Stimulated activated CD8-positive, alpha-beta memory T cell treated with anti-CD3 and anti-CD28 coated beads, Interleukin-12 subunit alpha, Interleukin-12 subunit beta, amount 100 ng/mL, for 1 hour (primary cell): ENCODE data around the gene ASB12.
"Not testable (repeated sequence)": the region's sequence is repeated elsewhere in the genome, so short reads cannot be mapped to it uniquely, and the experiment has no call there.

ENCODE experiments used
- DNase-seq: peaks from one replicate; pipeline ENCODE4 v3.0.0-alpha.2; 2020; ENCODE audit warnings: low read depth

The ASB12 gene

GRCh38 chrX:64230123-64230970, at the start of gene ASB12:
ASB12 (minus strand) TSS chrX:64230607; CDS start chrX:64225650, 4,957 bp downstream.
- DNase-seq, result no peak

- no peak for DNase-seq
These were observed 34.9 kb upstream of the ASB12 start for GRCh38 chrX:64265265-64265664.

GRCh38 chrX:64229154-64229553, 1.3 kb downstream of the ASB12 start:
- DNase-seq, result no peak

- no peak for DNase-seq
These were observed 12.4 kb downstream of the ASB12 start for GRCh38 chrX:64218023-64218422.

GRCh38 chrX:64213989-64214388, 16.4 kb downstream of the ASB12 start:
- DNase-seq, result not testable (repeated sequence)

- no peak for DNase-seq
These were observed 23.7 kb downstream of the ASB12 start for GRCh38 chrX:64206556-64207162.

- peak; percentile 73 for DNase-seq
These were observed 24.5 kb downstream of the ASB12 start for GRCh38 chrX:64205735-64206501.

GRCh38 chrX:64205441-64205734, 25.0 kb downstream of the ASB12 start, which contains the start of gene AMER1:
AMER1 (minus strand) TSS chrX:64205708; CDS start chrX:64193286, 12,422 bp downstream.
- no peak for DNase-seq

GRCh38 chrX:64204701-64205440, 25.5 kb downstream of the ASB12 start:
- DNase-seq, result no peak

GRCh38 chrX:64204252-64204651, 26.2 kb downstream of the ASB12 start:
- DNase-seq, result no peak

GRCh38 chrX:64202808-64203325, 27.5 kb downstream of the ASB12 start:
- DNase-seq, result no peak

- no peak for DNase-seq
These were observed 32.4 kb downstream of the ASB12 start for GRCh38 chrX:64198036-64198435.

- no peak for DNase-seq
These were observed 33.8 kb downstream of the ASB12 start for GRCh38 chrX:64196606-64197005.

- no peak for DNase-seq
These were observed 34.5 kb downstream of the ASB12 start for GRCh38 chrX:64195862-64196261.

GRCh38 chrX:64192673-64193072, 37.7 kb downstream of the ASB12 start:
- no peak for DNase-seq

GRCh38 chrX:64192040-64192439, 38.4 kb downstream of the ASB12 start:
- DNase-seq, result no peak

- no peak for DNase-seq
These were observed 39.0 kb downstream of the ASB12 start for GRCh38 chrX:64191281-64192010.

- DNase-seq, result no peak
These were observed 40.2 kb downstream of the ASB12 start for GRCh38 chrX:64190136-64190740.

- no peak for DNase-seq
These were observed 41.5 kb downstream of the ASB12 start for GRCh38 chrX:64188901-64189300.

GRCh38 chrX:64187762-64188150, 42.7 kb downstream of the ASB12 start:
- no peak for DNase-seq
